ENCODE data around the gene SLC19A3. TPM values are rescaled to one million over a fixed set of nuclear protein-coding genes. Genes with fewer than 3 reads are reported as not detected.

The SLC19A3 gene
- total and polyA plus RNA-seq, 2 donors (not counting 3 experiments of a cell fraction or from before 2014, with no cell fraction given): 0.01 TPM; not detected in 1

DNA sequence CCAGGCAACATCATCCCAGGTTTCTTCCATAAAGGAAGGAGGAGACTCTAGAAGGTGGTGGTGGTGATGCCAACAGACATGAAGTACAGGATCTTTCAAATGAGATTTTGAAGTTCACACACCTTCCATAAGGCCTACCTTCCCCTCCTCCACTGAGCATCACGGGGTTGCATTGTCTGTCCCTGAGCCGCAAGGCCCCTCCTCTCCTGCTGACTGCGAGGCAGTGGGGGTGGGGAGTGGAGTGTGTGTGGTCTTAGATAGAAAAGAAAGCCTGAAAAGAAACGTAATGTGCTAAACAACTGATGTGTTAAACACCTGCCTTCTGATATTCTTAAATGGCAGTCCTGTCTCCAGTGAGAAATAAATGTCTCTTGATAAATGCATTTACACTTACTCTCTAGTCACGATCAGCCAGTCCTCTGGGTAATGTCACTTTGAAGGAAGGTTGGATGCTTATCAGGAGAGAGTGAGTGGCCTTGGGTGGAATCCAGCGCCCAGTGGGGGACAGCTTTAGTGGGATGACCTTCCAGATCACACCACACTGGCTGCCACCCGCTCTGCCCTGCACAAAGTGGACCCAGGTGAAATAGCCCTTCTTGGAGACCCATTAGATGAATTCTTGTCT lies 56.7 kb downstream of the SLC19A3 start:
- Histone ChIP-seq H3K4me1 (ENCODE audit: control insufficient read depth, extremely low read depth, insufficient read depth, low read length) (no peaks in the 10 kb centered on the region), H3K9me1 (replicated peaks; ENCODE audit: control insufficient read depth, extremely low read depth, insufficient read depth, low read length) (no peaks in the 10 kb centered on the region), H3K4me3 (replicated peaks in 1 of 3; ENCODE audit: insufficient read depth in 1 of 3, low read depth in 1 of 3, low read length in 3 of 3) (no peak overlapping the region), H3K36me3 (ENCODE audit: control insufficient read depth in 2 of 2, extremely low read depth in 1 of 2, insufficient read depth in 2 of 2, low read length in 2 of 2) (no peaks in the 10 kb centered on the region), H2AFZ (ENCODE audit: low read depth, low read length) (no peak overlapping the region), H3K4me2 (ENCODE audit: insufficient read depth, low read length) (no peak overlapping the region), H3K9me3 (replicated peaks; ENCODE audit: control insufficient read depth, insufficient read depth, low read length) (no peaks in the 10 kb centered on the region), H3K27me3 (ENCODE audit: control insufficient read depth in 2 of 2, insufficient read depth in 2 of 2, low read length in 2 of 2) (no peaks in the 10 kb centered on the region), H3K27ac (ENCODE audit: insufficient read depth, low read depth, low read length) (no peak overlapping the region), H3K79me2 (ENCODE audit: control insufficient read depth, insufficient read depth, low read length) (no peaks in the 10 kb centered on the region), H4K20me1 (replicated peaks; ENCODE audit: control insufficient read depth, extremely low read depth, insufficient read depth, low read length) (no peaks in the 10 kb centered on the region), H3K9ac (replicated peaks; ENCODE audit: extremely low read depth, insufficient read depth, low read length) (no peak overlapping the region)
- intact Hi-C loops (cut with micrococcal nuclease) (no loop called here), dilution Hi-C loops (cut with MboI; ENCODE audit: extremely low pct_ligation_motif_present, low sequenced_read_pairs) (no loop called here)
- FAIRE-seq: no peak
- TF ChIP-seq POLR2A (IDR thresholded peaks at IDR 0.05; ENCODE audit: low read depth, low read length) (no peak), JUN (IDR thresholded peaks at IDR 0.05; ENCODE audit: borderline replicate concordance, insufficient read depth, insufficient read length, low read depth) (no peak), MYC (IDR thresholded peaks at IDR 0.05; ENCODE audit: low read depth, low read length) (no peak), POLR2AphosphoS5 (IDR thresholded peaks at IDR 0.05; ENCODE audit: insufficient read depth, low read depth, low read length) (no peak), FOS (IDR thresholded peaks at IDR 0.05; ENCODE audit: borderline replicate concordance, insufficient read depth, low read length) (no peak), GATA2 (IDR thresholded peaks at IDR 0.05; ENCODE audit: insufficient read depth, insufficient read length, low read depth, low read length) (no peak), CTCF (IDR thresholded peaks at IDR 0.05; ENCODE audit: extremely low read depth in 1 of 2, insufficient read depth in 1 of 2, low read depth in 1 of 2, low read length in 2 of 2) (no peak), EZH2 (IDR thresholded peaks at IDR 0.05; ENCODE audit: borderline replicate concordance, low read depth, low read length, severe bottlenecking) (no peak), MAX (IDR thresholded peaks at IDR 0.05; ENCODE audit: insufficient read depth, insufficient read length) (no peak)
- no TSS peak for BruUV-seq (replicated peaks)
- POLR2A ChIA-PET: no interaction called here
- no peak for DNase-seq (ENCODE audit: low read depth, low spot score)
- CTCF ChIA-PET: no interaction called here

All from endothelial cell of umbilical vein (primary cell).